Measurements from ENCODE around the gene DNAH14.

The DNAH14 gene

DNA sequence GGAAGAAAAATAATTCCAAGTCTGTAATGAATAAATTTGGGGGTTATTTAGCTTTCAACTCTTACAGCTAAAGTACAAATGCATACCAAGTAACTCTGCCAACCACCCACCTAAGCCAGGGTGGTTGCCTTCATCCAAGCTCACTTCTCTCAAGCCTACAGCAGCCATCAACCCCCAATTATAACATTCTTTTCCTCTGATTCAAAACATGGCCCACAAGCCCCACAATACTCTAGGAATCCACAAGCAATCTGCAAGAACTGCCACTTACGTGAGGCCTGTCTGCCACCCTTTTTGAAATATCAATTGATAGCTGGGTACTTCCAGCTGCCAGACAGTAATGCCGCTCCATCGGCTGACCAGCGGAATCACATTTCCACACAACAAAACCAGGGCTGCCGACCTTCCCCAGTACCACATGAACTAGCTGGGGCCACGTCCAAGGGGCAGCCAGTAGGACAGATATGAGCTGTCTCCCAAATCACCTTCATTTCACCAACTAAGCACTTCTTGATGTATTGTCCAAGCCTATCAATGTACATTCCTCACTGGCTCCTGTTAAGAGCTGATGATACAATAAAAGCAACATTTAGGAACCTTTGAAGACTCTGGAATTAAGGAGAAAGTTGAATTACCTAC lies 495.2 kb downstream of the DNAH14 start:
- no peak overlapping the region for H3K27ac ChIP-seq (replicated peaks; ENCODE audit: low read length)

DNA sequence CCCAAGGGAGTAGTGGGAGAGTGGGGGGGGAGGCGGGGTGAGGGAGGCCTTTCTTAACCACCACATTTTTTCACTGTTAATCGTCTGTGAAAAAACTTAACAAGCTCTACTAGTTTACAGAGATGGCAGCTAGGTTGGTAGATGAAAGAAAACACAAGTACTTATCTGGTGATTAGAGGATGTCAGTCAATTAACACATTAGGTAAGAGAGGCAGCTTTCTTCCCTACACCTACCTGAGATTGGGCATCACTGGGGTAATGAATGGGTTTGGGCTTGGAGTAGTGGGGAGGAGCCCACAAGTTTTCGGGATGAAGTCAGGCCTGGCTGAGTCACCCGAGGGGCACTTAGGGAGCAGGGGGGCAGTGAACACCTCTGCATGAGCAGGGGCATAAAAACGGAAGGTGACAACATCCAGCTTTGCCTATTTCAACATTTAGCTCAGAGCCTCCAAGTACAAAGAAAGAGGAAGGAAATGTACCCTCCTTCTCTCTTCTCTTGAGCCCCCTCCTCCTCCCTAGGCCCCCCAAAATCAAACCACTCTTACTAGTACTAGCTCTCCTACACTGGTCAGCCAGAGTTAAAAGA lies 495.8 kb downstream of the DNAH14 start:
- Histone ChIP-seq H3K23ac (ENCODE audit: low read depth, low read length, poor library complexity) (no peak overlapping the region), H3K4ac (ENCODE audit: low read length) (no peak overlapping the region), H2AK5ac (ENCODE audit: low read depth, low read length) (no peak overlapping the region), H2BK12ac (ENCODE audit: low read length) (no peak overlapping the region), H3K9ac (ENCODE audit: low read depth, low read length, poor library complexity) (no peak overlapping the region), H2BK15ac (ENCODE audit: low read length) (no peak overlapping the region), H3K4me2 (ENCODE audit: insufficient read depth, low read length, poor library complexity, severe bottlenecking) (no peak overlapping the region), H2BK5ac (ENCODE audit: low read length) (no peak overlapping the region), H3K18ac (ENCODE audit: low read length) (no peak overlapping the region), H3K14ac (ENCODE audit: low read length) (no peak overlapping the region), H3K27me3 (ENCODE audit: control insufficient read depth in 3 of 3, insufficient read depth in 3 of 3, low read depth in 1 of 3, low read length in 3 of 3) (no peaks in the 10 kb centered on the region), H3K36me3 (replicated peaks in 1 of 2; ENCODE audit: control insufficient read depth in 2 of 2, insufficient read depth in 2 of 2, low read length in 2 of 2) (peaks cover 3 to 35% of the 10 kb centered on the region in 2 donors), H2AFZ (ENCODE audit: low read length) (no peak overlapping the region), H3K9me3 (replicated peaks in 1 of 2; ENCODE audit: control insufficient read depth in 2 of 2, insufficient read depth in 1 of 2, low read depth in 1 of 2, low read length in 2 of 2) (peaks cover under 1 to 1% of the 10 kb centered on the region in 2 donors), H4K8ac (ENCODE audit: low read depth, low read length) (no peak overlapping the region), H3K4me3 (ENCODE audit: low read length in 2 of 2) (peak overlapping the region in 1 of 2 donors; percentile 99), H3K79me1 (ENCODE audit: low read depth, low read length) (peaks cover 3% of the 10 kb centered on the region), H4K91ac (ENCODE audit: low read depth, low read length, poor library complexity) (no peak overlapping the region), H3K4me1 (ENCODE audit: control insufficient read depth in 2 of 2, insufficient read depth in 1 of 2, low read depth in 1 of 2, low read length in 2 of 2) (peaks cover 13 to 15% of the 10 kb centered on the region in 2 donors), H3K27ac (replicated peaks; ENCODE audit: low read length) (no peak overlapping the region), H2BK120ac (ENCODE audit: low read depth, low read length) (no peak overlapping the region)
- no CpG with 5 or more reads among the region's 5 CpGs for WGBS, 2 donors (ENCODE audit: extremely low coverage in 2 of 2, insufficient read length in 2 of 2, insufficient replicate concordance in 1 of 2)
- DNase-seq (ENCODE audit: low spot score) = no peak

More for the DNA sequence above, 495.2 kb downstream of the DNAH14 start:
- Histone ChIP-seq H3K9ac (ENCODE audit: low read depth, low read length, poor library complexity) (no peak overlapping the region), H2BK15ac (ENCODE audit: low read length) (no peak overlapping the region), H2BK12ac (ENCODE audit: low read length) (no peak overlapping the region), H3K4me1 (ENCODE audit: control insufficient read depth in 2 of 2, insufficient read depth in 1 of 2, low read depth in 1 of 2, low read length in 2 of 2) (peaks cover 13 to 15% of the 10 kb centered on the region in 2 donors), H4K91ac (ENCODE audit: low read depth, low read length, poor library complexity) (no peak overlapping the region), H2AFZ (ENCODE audit: low read length) (no peak overlapping the region), H3K23ac (ENCODE audit: low read depth, low read length, poor library complexity) (no peak overlapping the region), H3K79me1 (ENCODE audit: low read depth, low read length) (peaks cover 3% of the 10 kb centered on the region), H4K8ac (ENCODE audit: low read depth, low read length) (no peak overlapping the region), H3K14ac (ENCODE audit: low read length) (no peak overlapping the region), H3K27me3 (ENCODE audit: control insufficient read depth in 3 of 3, insufficient read depth in 3 of 3, low read depth in 1 of 3, low read length in 3 of 3) (no peaks in the 10 kb centered on the region), H3K4ac (ENCODE audit: low read length) (no peak overlapping the region), H3K18ac (ENCODE audit: low read length) (no peak overlapping the region), H3K9me3 (replicated peaks in 1 of 2; ENCODE audit: control insufficient read depth in 2 of 2, insufficient read depth in 1 of 2, low read depth in 1 of 2, low read length in 2 of 2) (no peaks in the 10 kb centered on the region), H2BK120ac (ENCODE audit: low read depth, low read length) (no peak overlapping the region), H3K36me3 (replicated peaks in 1 of 2; ENCODE audit: control insufficient read depth in 2 of 2, insufficient read depth in 2 of 2, low read length in 2 of 2) (peaks cover 3 to 41% of the 10 kb centered on the region in 2 donors), H2BK5ac (ENCODE audit: low read length) (no peak overlapping the region), H3K4me2 (ENCODE audit: insufficient read depth, low read length, poor library complexity, severe bottlenecking) (no peak overlapping the region), H3K4me3 (ENCODE audit: low read length in 2 of 2) (no peak overlapping the region), H2AK5ac (ENCODE audit: low read depth, low read length) (no peak overlapping the region)
- no CpG with 5 or more reads among the region's 6 CpGs for WGBS, 2 donors (ENCODE audit: extremely low coverage in 2 of 2, insufficient read length in 2 of 2, insufficient replicate concordance in 1 of 2)
- DNase-seq (ENCODE audit: low spot score) = no peak

DNA sequence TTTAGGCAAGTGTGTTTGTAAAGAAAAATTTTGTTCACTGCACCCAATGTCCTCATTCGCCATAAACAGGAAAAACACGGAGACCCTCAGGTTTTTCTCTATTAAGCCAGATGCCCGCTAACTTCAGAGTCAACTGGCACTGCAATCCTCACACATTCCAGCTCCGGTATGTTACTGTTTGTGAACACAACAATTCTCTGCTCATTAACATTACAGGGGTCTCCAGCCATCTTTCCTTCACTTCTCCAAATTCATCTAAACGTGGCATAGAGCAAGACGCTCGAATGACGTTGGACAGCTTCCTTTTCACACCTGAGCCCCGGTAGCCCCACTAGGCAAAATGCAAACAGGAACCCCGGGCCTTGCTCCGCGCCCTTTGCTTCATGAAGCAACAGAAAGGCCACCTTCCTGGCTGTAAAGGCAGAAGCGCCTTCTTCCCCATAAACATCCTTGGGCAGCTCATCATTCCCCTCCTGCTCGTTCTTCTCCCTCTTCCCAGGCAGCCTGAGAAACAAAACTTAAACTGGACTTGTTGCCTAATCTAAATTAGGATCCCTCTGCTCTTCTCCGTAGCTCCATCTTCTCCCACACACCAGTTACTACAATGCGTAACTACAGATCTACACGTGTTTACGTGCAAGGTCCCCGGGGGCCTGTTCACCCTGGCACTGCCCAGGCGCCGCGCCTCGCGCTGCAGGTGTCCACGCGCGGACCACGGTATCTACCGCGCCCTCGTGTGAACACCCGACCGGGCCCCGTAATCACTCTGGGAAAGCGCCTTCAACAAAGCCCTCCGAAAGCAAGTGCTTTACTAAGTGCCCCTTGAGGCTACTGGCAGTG lies 497.1 kb downstream of the DNAH14 start:
- peaks cover 4% of the 10 kb centered on the region for H3K79me1 ChIP-seq (ENCODE audit: low read depth, low read length)
- H4K8ac ChIP-seq (ENCODE audit: low read depth, low read length) = no peak overlapping the region
- peak overlapping the region; percentile 94 for H3K23ac ChIP-seq (ENCODE audit: low read depth, low read length, poor library complexity)
- H2AK5ac ChIP-seq (ENCODE audit: low read depth, low read length) = no peak overlapping the region
- no peak overlapping the region for H3K27ac ChIP-seq (replicated peaks; ENCODE audit: low read length)
- H3K9ac ChIP-seq (ENCODE audit: low read depth, low read length, poor library complexity) = peak overlapping the region; percentile 95
- no peak overlapping the region for H3K4ac ChIP-seq (ENCODE audit: low read length)
- H3K18ac ChIP-seq (ENCODE audit: low read length) = peak overlapping the region; percentile 98
- H3K4me3 ChIP-seq (ENCODE audit: low read length in 2 of 2) = peak overlapping the region; percentile 96 to 99
- no peaks in the 10 kb centered on the region for H3K27me3 ChIP-seq (ENCODE audit: control insufficient read depth in 3 of 3, insufficient read depth in 3 of 3, low read depth in 1 of 3, low read length in 3 of 3)
- H3K36me3 ChIP-seq (replicated peaks in 1 of 2; ENCODE audit: control insufficient read depth in 2 of 2, insufficient read depth in 2 of 2, low read length in 2 of 2) = peaks cover 3 to 23% of the 10 kb centered on the region in 2 donors
- no peak overlapping the region for H4K91ac ChIP-seq (ENCODE audit: low read depth, low read length, poor library complexity)
- no peak overlapping the region for H2BK120ac ChIP-seq (ENCODE audit: low read depth, low read length)
- H3K4me2 ChIP-seq (ENCODE audit: insufficient read depth, low read length, poor library complexity, severe bottlenecking) = peak overlapping the region; percentile 89
- peak overlapping the region; percentile 1 for H3K14ac ChIP-seq (ENCODE audit: low read length)
- WGBS, 2 donors (ENCODE audit: extremely low coverage in 2 of 2, insufficient read length in 2 of 2, insufficient replicate concordance in 1 of 2) = no CpG with 5 or more reads among the region's 36 CpGs
- H2AFZ ChIP-seq (ENCODE audit: low read length) = peak overlapping the region; percentile 84
- H2BK5ac ChIP-seq (ENCODE audit: low read length) = peak overlapping the region; percentile 90
- DNase-seq (ENCODE audit: low spot score) = no peak
- peaks cover 4 to 5% of the 10 kb centered on the region in 2 donors for H3K9me3 ChIP-seq (replicated peaks in 1 of 2; ENCODE audit: control insufficient read depth in 2 of 2, insufficient read depth in 1 of 2, low read depth in 1 of 2, low read length in 2 of 2)
- no peak overlapping the region for H2BK12ac ChIP-seq (ENCODE audit: low read length)
- peaks cover 13 to 15% of the 10 kb centered on the region in 2 donors for H3K4me1 ChIP-seq (ENCODE audit: control insufficient read depth in 2 of 2, insufficient read depth in 1 of 2, low read depth in 1 of 2, low read length in 2 of 2)
- peak overlapping the region; percentile 88 for H2BK15ac ChIP-seq (ENCODE audit: low read length)

Data from neuronal stem cell (in vitro differentiated cells).